IgD-negative memory B cell (primary cell): ENCODE data around the gene ST6GAL2. TPM values are rescaled to one million over a fixed set of nuclear protein-coding genes. Genes with fewer than 3 reads are reported as not detected.

ENCODE experiments used
- H3K27ac Mint-ChIP-seq, 3 donors: one replicate each; pipeline ENCODE4 v1.8.0; 2020 to 2022; ENCODE audit warnings: mild to moderate bottlenecking in 3 of 3, mixed read lengths in 3 of 3, moderate library complexity in 1 of 3
- H3K27me3 Mint-ChIP-seq: one replicate; pipeline ENCODE4 v1.8.0; 2021; ENCODE audit warnings: mixed read lengths
- H3K36me3 Mint-ChIP-seq: one replicate; pipeline ENCODE4 v1.8.0; 2020; ENCODE audit warnings: mild to moderate bottlenecking, mixed read lengths
- H3K4me1 Mint-ChIP-seq, 3 donors: one replicate each; pipeline ENCODE4 v1.8.0; 2020 to 2022; ENCODE audit warnings: mixed read lengths in 3 of 3, mild to moderate bottlenecking in 1 of 3
- H3K4me3 Mint-ChIP-seq, 4 donors: one replicate each; pipeline ENCODE4 v1.8.0; 2020 to 2022; ENCODE audit warnings: mild to moderate bottlenecking in 4 of 4, mixed read lengths in 4 of 4, moderate library complexity in 3 of 4
- H3K9me3 Mint-ChIP-seq, 3 donors: one replicate each; pipeline ENCODE4 v1.8.0; 2020 to 2021; ENCODE audit warnings: mixed read lengths in 3 of 3, mild to moderate bottlenecking in 1 of 3
- polyA plus RNA-seq: library from polyadenylated mRNA; unstranded; fragments of 300-500 nt; fragmentation: Illumina TruSeq; gene quantifications from one replicate; pipeline ENCODE4 v1.2.3, GENCODE V29; 2021

Gene ST6GAL2
- polyA plus RNA-seq, 1 donor from 2014 or later = not detected

GRCh38 chr2:106764614-106765013 lies 121.4 kb downstream of the ST6GAL2 start:
- Mint-ChIP-seq H3K4me3 (no peak overlapping the region), H3K4me1 (no peaks in the 10 kb centered on the region), H3K36me3 (no peaks in the 10 kb centered on the region), H3K27ac (no peak overlapping the region), H3K9me3 (peaks cover 2 to 11% (median 4%) of the 10 kb centered on the region in 3 donors), H3K27me3 (no peaks in the 10 kb centered on the region)

- no peak overlapping the region for H3K4me3 Mint-ChIP-seq
- peaks cover 2 to 6% (median 4%) of the 10 kb centered on the region in 3 donors for H3K9me3 Mint-ChIP-seq
- no peak overlapping the region for H3K27ac Mint-ChIP-seq
- no peaks in the 10 kb centered on the region for H3K27me3 Mint-ChIP-seq
- H3K4me1 Mint-ChIP-seq = no peaks in the 10 kb centered on the region
- H3K36me3 Mint-ChIP-seq = no peaks in the 10 kb centered on the region
Observed at GRCh38 chr2:106759966-106760365, 126.0 kb downstream of the ST6GAL2 start.

- Mint-ChIP-seq H3K4me3 (no peak overlapping the region), H3K36me3 (no peaks in the 10 kb centered on the region), H3K27me3 (no peaks in the 10 kb centered on the region), H3K27ac (no peak overlapping the region), H3K4me1 (no peaks in the 10 kb centered on the region), H3K9me3 (peaks cover 0 to 6% (median 2%) of the 10 kb centered on the region in 3 donors)
Observed at GRCh38 chr2:106758901-106759497, 127.0 kb downstream of the ST6GAL2 start.
